GM23248 (cell line): ENCODE results near the gene LDLRAD4. TPM values are rescaled to one million over a fixed set of nuclear protein-coding genes. Genes with fewer than 3 reads are reported as not detected.

ENCODE experiments used
- DNase-seq: peaks from one replicate; pipeline ENCODE4 v3.0.0-alpha.2; 2015
- H2AFZ ChIP-seq: fragments of 200-600 bp; sonication (generic); 2 replicates; pipeline ENCODE4 v1.6.1; 2016; ENCODE audit warnings: antibody characterized with exemption
- H3F3A ChIP-seq: fragments of 200-600 bp; sonication (generic); 2 replicates; pipeline ENCODE4 v1.6.1; 2016; ENCODE audit warnings: mild to moderate bottlenecking, antibody characterized with exemption, mixed run types; ENCODE audit not compliant: insufficient read depth
- H3K27ac ChIP-seq: fragments of 200-600 bp; sonication (generic); 2 replicates; pipeline ENCODE4 v1.5.1; 2016; ENCODE audit warnings: mild to moderate bottlenecking
- H3K27me3 ChIP-seq: fragments of 200-600 bp; sonication (generic); replicated peaks from 2 replicates; pipeline ENCODE4 v1.6.1; 2016; ENCODE audit warnings: mild to moderate bottlenecking; ENCODE audit not compliant: insufficient read depth
- H3K36me3 ChIP-seq: fragments of 200-600 bp; sonication (generic); 2 replicates; pipeline ENCODE4 v1.6.1; 2016; ENCODE audit warnings: low read depth, mild to moderate bottlenecking
- H3K4me1 ChIP-seq: fragments of 200-600 bp; sonication (generic); 2 replicates; pipeline ENCODE4 v1.6.1; 2016; ENCODE audit warnings: mild to moderate bottlenecking; ENCODE audit not compliant: insufficient read depth
- H3K4me2 ChIP-seq: fragments of 200-600 bp; sonication (generic); one replicate; pipeline ENCODE4 v1.6.1; 2016; ENCODE audit warnings: mild to moderate bottlenecking; ENCODE audit not compliant: unreplicated experiment
- H3K4me3 ChIP-seq: fragments of 200-600 bp; sonication (generic); 2 replicates; pipeline ENCODE4 v1.5.1; 2016; ENCODE audit warnings: mild to moderate bottlenecking
- H3K79me2 ChIP-seq: fragments of 200-600 bp; sonication (generic); 2 replicates; pipeline ENCODE4 v1.6.1; 2016; ENCODE audit warnings: mild to moderate bottlenecking; ENCODE audit not compliant: insufficient read depth
- H3K9ac ChIP-seq: fragments of 200-600 bp; sonication (generic); 2 replicates; pipeline ENCODE4 v1.6.1; 2016; ENCODE audit warnings: mild to moderate bottlenecking
- H3K9me2 ChIP-seq: fragments of 200-600 bp; sonication (generic); 2 replicates; pipeline ENCODE4 v1.6.1; 2016; ENCODE audit warnings: mixed run types, mild to moderate bottlenecking, moderate library complexity; ENCODE audit not compliant: insufficient read depth
- H3K9me3 ChIP-seq: fragments of 200-600 bp; sonication (generic); one replicate; pipeline ENCODE4 v1.6.1; 2017; ENCODE audit warnings: low read depth
- H4K20me1 ChIP-seq: fragments of 200-600 bp; sonication (generic); 2 replicates; pipeline ENCODE4 v1.6.0; 2016; ENCODE audit not compliant: insufficient read depth
- EZH2 ChIP-seq: fragments of 200-600 bp; sonication (generic); IDR thresholded peaks from 2 replicates; pipeline ENCODE4 v1.6.1; 2018; ENCODE audit warnings: antibody characterized with exemption, mild to moderate bottlenecking; ENCODE audit not compliant: insufficient read depth, poor library complexity, severe bottlenecking
- EZH2phosphoT487 ChIP-seq: fragments of 200-600 bp; sonication (generic); IDR thresholded peaks from 2 replicates; pipeline ENCODE4 v1.6.1; 2018; ENCODE audit warnings: antibody characterized with exemption, moderate library complexity, mild to moderate bottlenecking, low read depth; ENCODE audit not compliant: insufficient read depth
- WGBS, 2 experiments: methylation state at CpG; one replicate each; pipeline ENCODE4 v1.1.6; 2015 to 2017; ENCODE audit warnings: low lambda C conversion rate in 2 of 2, low coverage in 1 of 2; ENCODE audit errors: missing lambda C conversion rate in 2 of 2; 5-methylcytosine and 5-hydroxymethylcytosine counted together
- in situ Hi-C: fragments of 300-500 bp; cut with MboI; formaldehyde crosslinking; loops from 2 replicates; pipeline ENCODE4 v1.15.0; 2020
- polyA plus RNA-seq: library from polyadenylated mRNA; unstranded; fragments of >200 nt; fragmentation: Nextera tagmentation; extraction: Ambion mirVana; gene quantifications from 2 replicates; pipeline ENCODE4 v1.2.1, GENCODE V29; 2016
- total RNA-seq: library from RNA; depleted of rRNA; stranded (reverse); fragments of >200 nt; shearing (Covaris generic); gene quantifications from 2 replicates; pipeline ENCODE4 v1.2.3, GENCODE V29; 2014

The LDLRAD4 gene
- total and polyA plus RNA-seq, 2 experiments from 2014 or later: not detected

GRCh38 chr18:13524811-13525210 lies 306.3 kb downstream of the LDLRAD4 start:
- H3K4me1 ChIP-seq: no peaks in the 10 kb centered on the region
- no peaks in the 10 kb centered on the region for H4K20me1 ChIP-seq
- H3K9me2 ChIP-seq: no peaks in the 10 kb centered on the region
- in situ Hi-C loops: loop anchor here (10.0 kb wide), 1 partner anchor 310 kb away; the partner anchor contains the start of gene LDLRAD4
- H3K4me2 ChIP-seq: no peak overlapping the region
- H3K27ac ChIP-seq: no peak overlapping the region
- no peaks in the 10 kb centered on the region for H3K79me2 ChIP-seq
- no peak overlapping the region for H3K4me3 ChIP-seq
- no peak overlapping the region for H2AFZ ChIP-seq
- no peak for TF ChIP-seq EZH2phosphoT487
- TF ChIP-seq EZH2: no peak
- H3K27me3 ChIP-seq: peaks cover 11% of the 10 kb centered on the region
- no peaks in the 10 kb centered on the region for H3F3A ChIP-seq
- H3K36me3 ChIP-seq: no peaks in the 10 kb centered on the region
- 60 to 61% methylated on average over 11 of the region's 11 CpGs for WGBS, 2 experiments
- no peak for DNase-seq
- no peaks in the 10 kb centered on the region for H3K9me3 ChIP-seq
- no peak overlapping the region for H3K9ac ChIP-seq

- Histone ChIP-seq H3K27ac (no peak overlapping the region), H3K4me2 (no peak overlapping the region), H4K20me1 (no peaks in the 10 kb centered on the region), H3K9me2 (no peaks in the 10 kb centered on the region), H3K9me3 (no peaks in the 10 kb centered on the region), H3K9ac (no peak overlapping the region), H3K27me3 (peaks cover 18% of the 10 kb centered on the region), H3K4me3 (no peak overlapping the region), H2AFZ (no peak overlapping the region), H3K4me1 (no peaks in the 10 kb centered on the region), H3K79me2 (no peaks in the 10 kb centered on the region), H3K36me3 (no peaks in the 10 kb centered on the region), H3F3A (no peaks in the 10 kb centered on the region)
- no peak for TF ChIP-seq EZH2phosphoT487
- TF ChIP-seq EZH2: no peak
- DNase-seq: no peak
- WGBS, 2 experiments: 62 to 63% methylated on average over 14 of the region's 14 CpGs
- in situ Hi-C loops: loop anchor here (10.0 kb wide), 1 partner anchor 311 kb away; the partner anchor contains the start of gene LDLRAD4
These were observed 306.9 kb downstream of the LDLRAD4 start for GRCh38 chr18:13525381-13526029.

GRCh38 chr18:13526519-13526918 lies 308.0 kb downstream of the LDLRAD4 start:
- in situ Hi-C loops: loop anchor here (10.0 kb wide), 1 partner anchor 312 kb away; the partner anchor contains the start of gene LDLRAD4
- H3K27ac ChIP-seq: no peak overlapping the region
- H3K4me3 ChIP-seq: no peak overlapping the region
- H3K4me1 ChIP-seq: no peaks in the 10 kb centered on the region
- H4K20me1 ChIP-seq: no peaks in the 10 kb centered on the region
- 81 to 84% methylated on average over 4 of the region's 4 CpGs for WGBS, 2 experiments
- H3K9me3 ChIP-seq: no peaks in the 10 kb centered on the region
- no peak overlapping the region for H3K4me2 ChIP-seq
- TF ChIP-seq EZH2: no peak
- TF ChIP-seq EZH2phosphoT487: no peak
- H3K27me3 ChIP-seq: peaks cover 18% of the 10 kb centered on the region
- H3K9ac ChIP-seq: no peak overlapping the region
- no peaks in the 10 kb centered on the region for H3K9me2 ChIP-seq
- no peaks in the 10 kb centered on the region for H3K36me3 ChIP-seq
- H3F3A ChIP-seq: no peaks in the 10 kb centered on the region
- no peaks in the 10 kb centered on the region for H3K79me2 ChIP-seq
- no peak for DNase-seq
- no peak overlapping the region for H2AFZ ChIP-seq

GRCh38 chr18:13527256-13527655 lies 308.7 kb downstream of the LDLRAD4 start:
- Histone ChIP-seq H3K79me2 (no peaks in the 10 kb centered on the region), H3K36me3 (no peaks in the 10 kb centered on the region), H3K4me3 (no peak overlapping the region), H2AFZ (no peak overlapping the region), H3F3A (no peaks in the 10 kb centered on the region), H4K20me1 (no peaks in the 10 kb centered on the region), H3K4me1 (no peaks in the 10 kb centered on the region), H3K9ac (no peak overlapping the region), H3K9me3 (no peaks in the 10 kb centered on the region), H3K4me2 (no peak overlapping the region), H3K27ac (no peak overlapping the region), H3K27me3 (peaks cover 18% of the 10 kb centered on the region), H3K9me2 (no peaks in the 10 kb centered on the region)
- WGBS, 2 experiments: 61 to 67% methylated on average over 10 of the region's 10 CpGs
- no peak for TF ChIP-seq EZH2
- no peak for TF ChIP-seq EZH2phosphoT487
- in situ Hi-C loops: loop anchor here (10.0 kb wide), 1 partner anchor 312 kb away; the partner anchor contains the start of gene LDLRAD4
- no peak for DNase-seq
